Neural crest cell (in vitro differentiated cells): Measurements from ENCODE around the gene RNASE7. TPM values are rescaled to one million over a fixed set of nuclear protein-coding genes. Genes with fewer than 3 reads are reported as not detected.
A peak's percentile ranks its signal among the peaks of the same experiment; 100 is the strongest.

Experiments
- DNase-seq: peaks from one replicate; pipeline ENCODE4 v3.0.0; 2021; ENCODE audit warnings: low read depth, mixed read lengths, low spot score
- H3K27ac Mint-ChIP-seq: one replicate; pipeline ENCODE4 v1.8.0; 2021; ENCODE audit warnings: mild to moderate bottlenecking, mixed read lengths; ENCODE audit not compliant: unreplicated experiment
- H3K27me3 Mint-ChIP-seq: 2 replicates; pipeline ENCODE4 v1.8.0; 2021; ENCODE audit warnings: low read depth, mild to moderate bottlenecking, mixed read lengths
- H3K36me3 Mint-ChIP-seq: 2 replicates; pipeline ENCODE4 v1.8.0; 2021; ENCODE audit warnings: low read depth, mild to moderate bottlenecking, mixed read lengths
- H3K4me1 Mint-ChIP-seq: 2 replicates; pipeline ENCODE4 v1.8.0; 2021; ENCODE audit warnings: mixed read lengths
- H3K4me3 Mint-ChIP-seq: one replicate; pipeline ENCODE4 v1.8.0; 2021; ENCODE audit warnings: mild to moderate bottlenecking, mixed read lengths
- H3K9me3 Mint-ChIP-seq: 2 replicates; pipeline ENCODE4 v1.8.0; 2021; ENCODE audit warnings: mixed read lengths
- CTCF ChIP-seq: fragments of 200-600 bp; sonication (generic); conservative IDR thresholded peaks from 2 replicates; pipeline ENCODE4 v1.5.0; 2021; ENCODE audit warnings: antibody characterized with exemption, mild to moderate bottlenecking
- total RNA-seq: library from RNA; stranded (reverse); gene quantifications from 2 replicates; pipeline ENCODE4 v1.2.1, GENCODE V29; 2021

The RNASE7 gene
- total RNA-seq, 1 donor from 2014 or later = not detected

GRCh38 chr14:21026988-21027315 is 15.2 kb upstream of the RNASE7 start:
- no peak for DNase-seq
- H3K9me3 Mint-ChIP-seq = no peaks in the 10 kb centered on the region
- no peak for TF ChIP-seq CTCF
- H3K27me3 Mint-ChIP-seq = peaks cover 45% of the 10 kb centered on the region
- peak overlapping the region; percentile 69 for H3K4me3 Mint-ChIP-seq
- H3K27ac Mint-ChIP-seq = no peak overlapping the region
- peaks cover 19% of the 10 kb centered on the region for H3K4me1 Mint-ChIP-seq
- H3K36me3 Mint-ChIP-seq = no peaks in the 10 kb centered on the region

GRCh38 chr14:21029917-21030316 is 12.2 kb upstream of the RNASE7 start, which contains the start of gene TPPP2:
TPPP2 (plus strand) TSS chr14:21030217; CDS start chr14:21030582, 365 bp downstream.
- no peak within 1 kb of the TSS for H3K4me3 Mint-ChIP-seq
- no peaks in the 10 kb centered on the region for H3K36me3 Mint-ChIP-seq
- H3K4me1 Mint-ChIP-seq = peaks cover 4% of the 10 kb centered on the region
- H3K27ac Mint-ChIP-seq = no peak within 1 kb of the TSS
- TF ChIP-seq CTCF = no peak
- peaks cover 17% of the 10 kb centered on the region for H3K27me3 Mint-ChIP-seq
- H3K9me3 Mint-ChIP-seq = no peaks in the 10 kb centered on the region
- DNase-seq = no peak

GRCh38 chr14:21030531-21030930 is 11.6 kb upstream of the RNASE7 start:
- TF ChIP-seq CTCF = no peak
- no peaks in the 10 kb centered on the region for H3K36me3 Mint-ChIP-seq
- no peak for DNase-seq
- no peaks in the 10 kb centered on the region for H3K9me3 Mint-ChIP-seq
- peaks cover 14% of the 10 kb centered on the region for H3K27me3 Mint-ChIP-seq
- peaks cover 4% of the 10 kb centered on the region for H3K4me1 Mint-ChIP-seq
- no peak overlapping the region for H3K27ac Mint-ChIP-seq
- H3K4me3 Mint-ChIP-seq = no peak overlapping the region

- no peak for TF ChIP-seq CTCF
- peaks cover 6% of the 10 kb centered on the region for H3K27me3 Mint-ChIP-seq
- no peaks in the 10 kb centered on the region for H3K36me3 Mint-ChIP-seq
- no peak overlapping the region for H3K27ac Mint-ChIP-seq
- DNase-seq = no peak
- no peak overlapping the region for H3K4me3 Mint-ChIP-seq
- no peaks in the 10 kb centered on the region for H3K4me1 Mint-ChIP-seq
- no peaks in the 10 kb centered on the region for H3K9me3 Mint-ChIP-seq
Measured at GRCh38 chr14:21032326-21033132, 9.6 kb upstream of the RNASE7 start.

- DNase-seq = no peak
- Mint-ChIP-seq H3K4me3 (no peak overlapping the region), H3K27me3 (peaks cover 6% of the 10 kb centered on the region), H3K9me3 (no peaks in the 10 kb centered on the region), H3K27ac (no peak overlapping the region), H3K4me1 (no peaks in the 10 kb centered on the region), H3K36me3 (no peaks in the 10 kb centered on the region)
- TF ChIP-seq CTCF = no peak
Measured at GRCh38 chr14:21033133-21033698, 8.9 kb upstream of the RNASE7 start.
